A549 (cell line): ENCODE results near the gene CEP112.

Experiments
- EP300 ChIP-seq, 2 experiments: fragments of >200 bp; sonication (Bioruptor Twin); formaldehyde crosslinking; IDR thresholded peaks; 2 replicates in 1 of 2; 3 replicates in 1 of 2; pipeline ENCODE4 v1.6.1; 2016 to 2017
- ESRRA ChIP-seq: fragments of 150-350 bp; IDR thresholded peaks from 2 replicates; pipeline ENCODE4 v1.6.1; 2014; ENCODE audit warnings: mild to moderate bottlenecking, low read length, borderline replicate concordance
- POLR2A ChIP-seq: IDR thresholded peaks from 2 replicates; pipeline ENCODE4 v1.6.1; 2012; ENCODE audit warnings: mild to moderate bottlenecking, low read length
- RARB ChIP-seq: fragments of 250-450 bp; sonication (Bioruptor Pico); IDR thresholded peaks from 2 replicates; pipeline ENCODE4 v1.8.0; 2021; ENCODE audit warnings: mild to moderate bottlenecking, moderate library complexity
- RCOR1 ChIP-seq: fragments of 150-350 bp; IDR thresholded peaks from 2 replicates; pipeline ENCODE4 v1.6.1; 2014; ENCODE audit warnings: antibody characterized with exemption, low read length, low read depth
- TF ChIP-seq, protein P1 (sequence below): fragments of >200 bp; sonication (Bioruptor Twin); formaldehyde crosslinking; IDR thresholded peaks from 3 replicates; pipeline ENCODE4 v1.5.1; 2016

DNA sequence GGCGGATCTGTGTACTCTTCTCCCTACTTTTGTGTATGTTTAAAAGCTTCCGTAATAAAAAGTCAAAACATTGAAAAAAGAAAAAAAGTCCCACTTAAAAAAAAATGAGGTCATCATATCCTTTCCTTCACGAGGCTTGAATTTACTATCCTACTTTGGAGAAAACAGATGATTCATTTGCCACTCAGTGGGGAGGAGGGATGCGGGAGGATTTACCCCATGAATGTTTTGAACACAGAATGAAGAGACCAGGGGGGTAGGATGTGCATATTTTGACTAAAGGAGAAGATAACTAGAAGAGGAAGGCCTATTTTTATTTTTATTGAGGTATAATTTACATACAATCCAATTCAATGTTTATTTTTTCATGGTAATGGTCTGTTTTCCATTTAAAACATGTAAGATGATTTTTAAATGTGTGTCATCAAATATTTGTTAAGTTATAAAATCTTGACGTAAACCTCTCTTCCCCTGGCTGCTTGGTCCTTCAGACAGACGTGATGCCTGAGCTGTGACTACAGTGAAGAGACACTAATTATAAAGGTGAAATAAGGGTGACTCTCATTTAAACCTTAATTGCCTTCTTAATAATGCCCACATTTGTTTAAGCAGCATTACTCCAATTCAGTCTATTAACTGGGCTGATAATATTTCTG, 495.1 kb downstream of the CEP112 start:
- TF ChIP-seq POLR2A (no peak), RARB (CRISPR knock-in tag) (no peak), RCOR1 (no peak), EP300 (IDR thresholded peaks at IDR 0.05) (no peak), ESRRA (no peak)
- TF ChIP-seq, protein P1, sequence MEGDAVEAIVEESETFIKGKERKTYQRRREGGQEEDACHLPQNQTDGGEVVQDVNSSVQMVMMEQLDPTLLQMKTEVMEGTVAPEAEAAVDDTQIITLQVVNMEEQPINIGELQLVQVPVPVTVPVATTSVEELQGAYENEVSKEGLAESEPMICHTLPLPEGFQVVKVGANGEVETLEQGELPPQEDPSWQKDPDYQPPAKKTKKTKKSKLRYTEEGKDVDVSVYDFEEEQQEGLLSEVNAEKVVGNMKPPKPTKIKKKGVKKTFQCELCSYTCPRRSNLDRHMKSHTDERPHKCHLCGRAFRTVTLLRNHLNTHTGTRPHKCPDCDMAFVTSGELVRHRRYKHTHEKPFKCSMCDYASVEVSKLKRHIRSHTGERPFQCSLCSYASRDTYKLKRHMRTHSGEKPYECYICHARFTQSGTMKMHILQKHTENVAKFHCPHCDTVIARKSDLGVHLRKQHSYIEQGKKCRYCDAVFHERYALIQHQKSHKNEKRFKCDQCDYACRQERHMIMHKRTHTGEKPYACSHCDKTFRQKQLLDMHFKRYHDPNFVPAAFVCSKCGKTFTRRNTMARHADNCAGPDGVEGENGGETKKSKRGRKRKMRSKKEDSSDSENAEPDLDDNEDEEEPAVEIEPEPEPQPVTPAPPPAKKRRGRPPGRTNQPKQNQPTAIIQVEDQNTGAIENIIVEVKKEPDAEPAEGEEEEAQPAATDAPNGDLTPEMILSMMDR = no peak
